Hematopoietic multipotent progenitor cell treated with erythropoietin and hydrocortisone succinate and interleukin-3 and kit ligand, for 6 days (in vitro differentiated cells): Measurements from ENCODE around the gene KCND3.
"Not testable (repeated sequence)": the region's sequence is repeated elsewhere in the genome, so short reads cannot be mapped to it uniquely, and the experiment has no call there.

Experiments
- DNase-seq: peaks from one replicate; pipeline ENCODE4 v3.0.0-alpha.2; 2015

The KCND3 gene

DNA sequence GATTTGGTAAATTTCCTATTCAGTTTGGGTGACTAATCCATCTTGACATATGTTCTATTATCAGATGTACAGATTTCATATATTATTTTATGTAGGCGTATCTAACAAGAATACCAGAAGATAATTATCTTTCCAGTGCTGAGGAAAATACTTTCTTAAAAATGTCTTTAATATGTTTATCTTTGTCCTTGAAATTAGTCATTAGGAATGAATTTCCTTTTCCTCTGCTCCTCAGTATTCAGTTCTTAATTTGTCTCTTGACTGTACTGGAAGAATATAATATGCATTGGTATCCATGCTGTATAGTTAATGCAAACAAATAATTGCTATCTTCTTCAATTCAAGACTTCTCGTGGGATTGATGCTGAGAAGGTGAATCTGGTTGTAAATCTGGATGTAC lies 227.1 kb downstream of the KCND3 start:
- DNase-seq = no peak

DNA sequence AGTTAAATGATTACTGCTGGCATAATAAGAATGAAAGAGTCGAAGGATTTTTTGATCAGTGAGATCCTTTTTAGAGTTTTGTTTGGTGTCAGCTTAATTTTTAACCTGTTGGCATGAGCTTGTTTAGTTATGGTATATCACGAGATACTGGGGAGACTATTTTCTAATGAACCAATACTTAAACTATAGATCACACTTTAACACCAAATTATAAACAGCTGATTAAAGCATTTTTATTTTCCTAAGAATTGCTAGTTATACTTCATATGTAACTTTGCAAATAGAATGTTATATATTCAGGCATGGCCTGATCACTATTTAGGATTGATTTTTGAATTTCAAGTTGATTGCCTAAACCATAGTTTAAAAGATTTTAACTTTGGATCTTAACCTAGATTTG lies 227.8 kb downstream of the KCND3 start:
- DNase-seq = no peak

GRCh38 chr1:111758373-111758772 lies 231.1 kb downstream of the KCND3 start:
- DNase-seq = peak; percentile 62

- no peak for DNase-seq
Measured at GRCh38 chr1:111756124-111756513, 233.3 kb downstream of the KCND3 start.

- peak; percentile 99 for DNase-seq
Measured at GRCh38 chr1:111755331-111756123, 233.9 kb downstream of the KCND3 start, which contains the start of gene DDX20. DDX20 (plus strand) TSS chr1:111755901; CDS start chr1:111755925, 24 bp downstream.

GRCh38 chr1:111754984-111755330 lies 234.5 kb downstream of the KCND3 start:
- DNase-seq = peak; percentile 64

GRCh38 chr1:111751906-111752575 lies 237.4 kb downstream of the KCND3 start:
- no peak for DNase-seq

DNA sequence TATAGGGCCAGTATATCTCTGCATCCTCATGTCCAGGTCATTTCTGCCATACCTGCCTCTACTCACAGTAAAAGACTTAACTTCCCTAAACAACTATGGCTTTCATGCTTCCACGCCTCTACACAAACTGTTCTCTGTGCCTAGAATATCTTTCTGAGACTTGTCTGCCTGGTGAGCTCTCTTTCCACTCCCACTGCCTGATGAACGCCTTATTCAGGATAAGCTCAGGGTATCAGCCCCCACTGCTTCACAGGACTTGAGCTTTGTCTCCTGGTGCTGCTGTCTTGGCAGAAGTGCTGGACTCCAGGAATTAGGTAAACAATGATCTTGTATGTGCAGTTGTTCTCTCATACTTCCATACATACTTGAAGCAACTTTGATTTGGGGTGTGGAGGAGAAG lies 238.6 kb downstream of the KCND3 start:
- DNase-seq = no peak

DNA sequence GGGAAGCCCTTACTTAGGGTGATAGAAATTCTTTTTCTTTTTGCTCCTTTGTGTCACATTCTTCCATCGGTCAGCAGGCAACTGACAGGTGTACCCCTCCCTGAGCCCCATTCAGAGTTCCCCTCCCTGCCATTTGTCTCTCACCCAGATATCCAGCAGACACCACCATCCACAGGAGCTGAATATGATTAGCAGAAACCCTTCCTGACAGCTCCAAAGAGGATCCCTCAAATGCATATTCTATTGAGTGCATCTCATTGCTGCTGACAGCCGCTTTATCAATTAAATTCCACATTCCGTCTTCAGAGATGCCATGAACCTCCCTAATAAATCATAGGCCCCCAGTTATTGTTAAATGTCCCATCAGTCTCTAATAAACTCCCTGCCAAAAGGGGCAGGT lies 239.8 kb downstream of the KCND3 start:
- DNase-seq = no peak

- no peak for DNase-seq
Measured at GRCh38 chr1:111747947-111748346, 241.5 kb downstream of the KCND3 start.

DNA sequence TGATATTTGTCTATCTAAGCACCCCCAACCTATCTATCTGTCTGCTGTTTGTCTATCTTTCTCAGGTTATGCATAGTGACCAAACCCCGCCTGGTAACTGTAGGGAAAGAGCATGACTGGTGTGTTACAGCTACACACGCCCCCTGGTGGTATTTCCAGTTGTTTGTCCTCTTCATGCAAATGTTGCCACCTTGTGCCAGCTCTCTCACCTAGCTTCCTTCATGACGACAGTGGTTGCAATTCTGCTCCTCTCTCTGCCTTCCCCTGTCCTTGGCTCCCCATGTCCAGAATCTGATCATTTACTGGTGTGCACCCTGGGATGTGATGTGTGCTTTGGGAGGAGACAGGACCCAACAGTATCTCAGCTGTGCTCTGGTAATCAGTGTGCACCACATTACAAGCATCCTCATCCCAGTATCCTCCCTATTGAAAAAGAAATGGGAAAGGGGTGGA lies 242.2 kb downstream of the KCND3 start:
- DNase-seq = peak; percentile 95

DNA sequence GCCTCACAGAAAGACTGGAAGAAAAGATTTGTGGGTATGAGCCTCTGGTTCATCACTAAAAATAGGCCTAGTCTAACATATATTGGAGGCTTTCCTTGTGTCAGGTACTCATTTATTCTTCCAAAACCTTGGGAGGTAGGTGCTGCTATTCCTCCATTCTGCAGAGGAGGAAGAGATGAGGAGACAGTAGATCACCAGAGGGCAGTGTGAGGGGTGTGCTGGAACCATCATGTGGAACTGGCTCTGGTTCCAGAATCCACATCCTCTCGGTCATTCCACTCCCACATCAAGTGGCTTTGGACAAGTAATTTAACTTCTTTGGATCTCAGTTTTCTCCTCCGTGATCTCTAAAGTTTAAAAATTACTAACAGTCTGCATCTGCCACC lies 242.9 kb downstream of the KCND3 start:
- DNase-seq = peak; percentile 18

DNA sequence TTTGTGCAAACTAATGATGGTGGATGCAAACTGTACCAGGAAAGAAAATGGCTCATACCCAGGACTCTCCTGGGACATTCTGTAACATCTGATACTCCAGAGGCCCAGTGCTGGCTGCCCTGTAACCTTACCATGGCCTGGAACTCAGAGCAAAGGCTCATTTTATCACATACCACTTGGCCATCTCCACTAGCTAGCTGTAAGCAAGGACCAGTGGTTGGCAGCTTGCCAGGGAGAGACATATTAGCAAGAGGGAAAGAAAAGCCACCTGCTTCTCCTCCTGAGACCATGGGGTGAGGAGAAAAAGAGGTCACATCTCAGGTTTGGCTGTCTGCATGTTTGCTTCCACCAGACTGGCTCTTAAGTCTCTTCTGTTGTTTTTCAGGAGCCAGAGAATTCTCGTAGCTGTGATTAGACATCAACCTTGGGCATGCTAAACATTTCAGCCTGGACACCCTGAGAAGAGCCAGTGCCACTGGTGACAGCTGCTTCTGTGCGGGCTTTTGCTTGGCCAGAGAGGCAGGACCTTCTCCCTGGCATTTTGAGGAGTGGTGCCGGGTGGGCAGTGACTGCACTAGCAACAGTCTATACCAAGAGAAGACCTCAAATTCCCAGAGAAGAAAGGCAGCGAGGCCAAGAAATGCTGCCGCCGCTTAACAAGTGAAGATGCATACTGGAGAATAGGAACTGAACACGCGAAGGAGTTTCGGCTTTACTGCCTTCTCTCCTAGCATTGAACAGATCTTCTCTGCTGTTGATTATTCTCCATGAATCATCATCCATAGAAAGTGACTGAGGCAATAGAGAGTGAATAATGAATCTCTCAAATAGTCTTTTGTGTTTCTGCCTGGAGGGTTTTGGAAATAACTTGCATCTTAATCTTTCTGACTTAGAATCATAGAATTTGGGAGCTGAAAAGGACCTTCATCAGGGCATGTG lies 243.5 kb downstream of the KCND3 start:
- peak; percentile 74 for DNase-seq

DNA sequence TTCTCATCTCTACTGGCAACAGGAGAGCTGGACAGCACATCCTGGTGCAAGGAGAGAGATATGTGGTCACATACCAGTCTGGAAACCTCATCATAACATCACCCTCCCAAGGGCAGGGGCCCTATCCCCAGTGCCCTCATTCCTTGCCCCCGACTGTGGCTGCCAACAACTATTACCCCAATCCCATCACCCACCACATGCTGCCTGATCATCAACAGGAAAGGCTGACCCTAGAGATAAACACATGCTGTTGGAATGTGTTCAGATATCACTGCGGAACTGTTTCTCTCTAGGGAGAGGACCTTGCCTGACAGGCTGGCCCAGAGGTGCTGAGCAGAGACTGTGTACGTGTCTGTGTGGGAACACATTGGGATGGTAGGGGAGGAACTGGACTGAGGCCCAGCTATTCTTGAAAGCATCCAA lies 245.8 kb downstream of the KCND3 start:
- peak; percentile 86 for DNase-seq

DNA sequence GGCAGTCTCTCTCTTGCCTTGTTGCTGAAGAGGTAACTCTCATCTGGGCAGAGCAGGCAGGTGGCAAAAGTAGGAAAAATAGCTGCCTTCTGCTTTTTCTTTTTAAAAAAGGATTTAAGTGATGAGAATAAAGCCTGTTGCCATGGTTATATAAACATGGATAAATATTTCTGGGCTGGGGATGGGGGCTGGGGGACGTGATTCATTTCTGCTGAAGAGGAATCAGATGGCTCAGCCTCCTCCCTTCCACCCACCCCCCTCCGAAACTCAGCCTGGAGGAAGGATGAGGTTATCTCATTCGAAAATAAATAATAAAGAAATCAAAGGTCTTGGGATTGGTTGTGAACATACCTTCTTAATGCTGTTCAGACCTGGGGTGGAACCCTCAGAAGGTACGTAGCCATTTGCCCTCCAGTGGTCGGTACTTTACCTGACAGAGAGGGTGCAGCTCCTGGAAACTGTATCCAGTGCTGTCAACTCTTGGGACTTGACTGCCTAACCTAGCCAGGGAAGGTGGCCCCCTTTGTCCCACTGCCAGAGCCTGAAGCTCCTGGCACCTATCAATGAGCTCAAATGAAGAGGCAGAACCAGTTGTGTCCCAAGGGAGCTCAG lies 246.4 kb downstream of the KCND3 start:
- no peak for DNase-seq

DNA sequence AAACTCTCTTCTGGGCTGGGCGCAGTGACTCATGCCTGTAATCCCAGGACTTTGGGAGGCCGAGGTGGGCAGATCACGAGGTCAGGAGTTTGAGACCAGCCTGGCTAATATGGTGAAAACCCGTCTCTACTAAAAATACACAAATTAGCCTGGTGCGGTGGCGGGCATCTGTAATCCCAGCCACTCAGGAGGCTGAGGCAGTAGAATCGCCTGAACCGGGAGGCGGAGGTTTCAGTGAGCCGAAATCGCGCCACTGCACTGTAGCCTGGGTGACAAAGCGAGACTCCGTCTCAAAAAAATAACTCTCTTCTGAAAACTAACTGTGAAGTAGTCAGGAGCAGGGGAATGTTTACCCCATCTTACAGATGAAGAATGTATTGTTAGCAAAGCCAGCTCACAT lies 247.2 kb downstream of the KCND3 start:
- not testable (repeated sequence) for DNase-seq

- peak; percentile 74 for DNase-seq
Measured at GRCh38 chr1:111739925-111740765, 249.3 kb downstream of the KCND3 start.

DNA sequence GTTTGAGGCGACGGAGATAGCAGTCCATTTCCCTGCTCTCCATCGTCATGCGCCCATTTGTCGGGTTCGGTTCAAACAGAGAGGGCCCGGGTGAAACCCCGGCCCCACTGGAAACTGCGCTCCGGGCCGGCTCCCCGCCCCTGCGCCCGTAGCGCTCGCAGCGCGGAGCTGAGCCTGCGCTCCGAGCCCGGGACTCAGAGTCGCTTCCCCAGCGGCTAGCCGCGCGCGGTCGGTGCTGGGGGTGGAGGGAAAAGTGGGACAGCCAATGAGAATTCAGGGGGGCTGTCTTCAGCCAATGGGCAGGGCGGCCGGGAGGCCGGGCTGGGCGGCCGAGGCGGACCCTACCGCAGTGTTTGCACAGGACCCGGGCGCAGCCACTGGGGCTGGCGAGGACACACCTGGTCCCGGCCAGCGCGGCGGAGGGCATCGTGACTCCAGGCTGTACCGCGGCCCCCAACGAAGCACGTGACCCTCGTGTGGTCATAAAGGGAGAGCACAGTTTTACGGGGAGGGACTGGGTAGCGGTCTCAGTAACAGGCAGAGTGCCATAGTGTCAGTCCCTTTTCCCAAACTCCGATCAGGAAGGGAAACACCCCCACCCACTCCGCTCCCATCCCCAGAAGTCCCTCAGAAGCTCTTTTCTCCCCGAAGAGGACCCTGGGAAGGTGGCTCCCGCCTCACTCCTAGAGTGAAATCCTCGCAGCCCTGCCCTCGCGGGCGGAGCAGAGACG lies 250.1 kb downstream of the KCND3 start, which contains the start of gene INKA2:
Gene INKA2, minus strand, starts transcription at position 202 of the 731 bp plus-strand sequence. Its CDS starts 153 bp downstream, at position 49.
- DNase-seq = peak; percentile 93

DNA sequence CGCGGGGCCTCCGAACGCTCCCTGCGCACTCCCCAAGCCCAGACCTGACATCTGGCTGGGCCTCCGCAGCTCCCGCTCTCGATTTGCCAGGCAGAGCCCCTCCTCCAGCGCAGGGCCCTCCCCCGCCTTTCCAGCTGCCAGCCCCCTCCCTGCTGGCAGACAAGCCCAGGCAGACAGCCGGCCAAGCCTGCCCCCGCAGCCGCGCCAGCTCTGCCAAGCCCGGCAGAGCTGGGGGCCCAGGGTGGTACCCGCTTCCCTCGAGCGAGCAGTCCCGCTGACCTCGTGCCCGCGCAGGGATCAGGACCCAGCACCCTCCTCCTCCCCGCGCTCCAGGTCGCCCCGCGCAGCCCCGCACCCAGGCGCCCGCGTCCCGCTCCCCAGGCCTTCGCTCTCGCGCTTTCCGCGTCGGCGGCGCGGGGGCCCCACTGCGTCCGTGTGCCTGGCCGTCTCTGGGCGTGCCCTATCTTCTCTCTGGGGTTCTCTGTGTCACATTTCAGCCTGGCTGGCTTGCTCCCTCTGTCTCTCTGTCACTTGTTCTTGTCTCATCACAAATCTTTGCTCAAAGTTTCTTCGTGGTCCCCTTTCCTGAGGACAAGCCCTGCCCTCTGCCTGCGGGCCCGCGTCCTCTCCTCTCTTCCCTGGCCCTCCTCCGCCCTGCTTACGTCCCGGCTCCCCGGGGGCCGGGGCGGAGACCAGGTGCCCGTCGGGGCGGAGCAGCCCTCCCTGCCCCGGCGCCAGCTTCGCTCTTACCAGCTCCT lies 250.9 kb downstream of the KCND3 start:
- peak; percentile 75 for DNase-seq

DNA sequence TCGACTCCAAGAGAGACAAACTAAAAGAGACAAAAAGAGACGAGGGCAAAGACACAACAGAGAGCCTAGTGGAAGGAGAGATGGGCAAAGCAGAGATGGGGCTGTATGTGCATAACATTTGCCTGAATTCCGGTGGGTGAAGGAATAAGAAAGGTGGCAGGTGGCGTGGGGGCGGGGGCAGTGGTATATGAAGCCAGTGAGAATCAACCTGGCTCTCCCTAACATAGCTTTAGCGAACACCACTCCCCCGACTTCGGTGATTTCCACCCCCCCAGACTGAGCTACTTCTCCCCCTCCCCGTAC lies 251.4 kb downstream of the KCND3 start:
- DNase-seq = no peak
